Coronary artery (tissue), 2 donors: Measurements from ENCODE around the gene GNAS.
A peak's percentile ranks its signal among the peaks of the same experiment; 100 is the strongest.

ENCODE experiments used
- DNase-seq: peaks from one replicate; pipeline ENCODE4 v3.0.0-alpha.2; 2017; ENCODE audit warnings: low spot score
- H3K27ac ChIP-seq, 2 donors: fragments of 200-600 bp; sonication (generic); one replicate each; pipeline ENCODE4 v1.5.1; 2016 to 2019
- H3K4me3 ChIP-seq: fragments of 200-600 bp; sonication (generic); 2 replicates; pipeline ENCODE4 v1.5.1; 2016; ENCODE audit warnings: mild to moderate bottlenecking, moderate library complexity
- CTCF ChIP-seq: fragments of 200-600 bp; sonication (generic); IDR thresholded peaks from one replicate; pipeline ENCODE4 v1.5.1; 2019; ENCODE audit warnings: antibody characterized with exemption

GNAS gene

GRCh38 chr20:58880994-58881752 is 28.7 kb downstream of the GNAS start:
- DNase-seq: no peak
- Histone ChIP-seq H3K27ac (no peak overlapping the region), H3K4me3 (no peak overlapping the region)

GRCh38 chr20:58882704-58883089 is 30.2 kb downstream of the GNAS start:
- no peak for DNase-seq
- H3K27ac ChIP-seq: no peak overlapping the region
- TF ChIP-seq CTCF: no peak
- no peak overlapping the region for H3K4me3 ChIP-seq

More at GRCh38 chr20:58880994-58881752, 28.7 kb downstream of the GNAS start:
- TF ChIP-seq CTCF: no peak

- DNase-seq: no peak
- no peak for TF ChIP-seq CTCF
Measured at GRCh38 chr20:58883241-58883691, 30.8 kb downstream of the GNAS start.

GRCh38 chr20:58884966-58885365 is 32.5 kb downstream of the GNAS start:
- no peak for TF ChIP-seq CTCF
- no peak for DNase-seq

More at GRCh38 chr20:58883241-58883691, 30.8 kb downstream of the GNAS start:
- Histone ChIP-seq H3K27ac (no peak overlapping the region), H3K4me3 (no peak overlapping the region)

GRCh38 chr20:58886546-58886945 is 34.0 kb downstream of the GNAS start:
- no peak for TF ChIP-seq CTCF
- DNase-seq: no peak

More at GRCh38 chr20:58884966-58885365, 32.5 kb downstream of the GNAS start:
- H3K4me3 ChIP-seq: no peak overlapping the region
- no peak overlapping the region for H3K27ac ChIP-seq

GRCh38 chr20:58888103-58888502 is 35.6 kb downstream of the GNAS start:
- H3K27ac ChIP-seq: peak overlapping the region in 1 of 2 donors; percentile 100
- no peak for DNase-seq
- peak overlapping the region; percentile 81 for H3K4me3 ChIP-seq
- TF ChIP-seq CTCF: no peak

More at GRCh38 chr20:58886546-58886945, 34.0 kb downstream of the GNAS start:
- Histone ChIP-seq H3K4me3 (no peak overlapping the region), H3K27ac (no peak overlapping the region)
